ENCODE measurements around the gene CRACR2B.

DNA sequence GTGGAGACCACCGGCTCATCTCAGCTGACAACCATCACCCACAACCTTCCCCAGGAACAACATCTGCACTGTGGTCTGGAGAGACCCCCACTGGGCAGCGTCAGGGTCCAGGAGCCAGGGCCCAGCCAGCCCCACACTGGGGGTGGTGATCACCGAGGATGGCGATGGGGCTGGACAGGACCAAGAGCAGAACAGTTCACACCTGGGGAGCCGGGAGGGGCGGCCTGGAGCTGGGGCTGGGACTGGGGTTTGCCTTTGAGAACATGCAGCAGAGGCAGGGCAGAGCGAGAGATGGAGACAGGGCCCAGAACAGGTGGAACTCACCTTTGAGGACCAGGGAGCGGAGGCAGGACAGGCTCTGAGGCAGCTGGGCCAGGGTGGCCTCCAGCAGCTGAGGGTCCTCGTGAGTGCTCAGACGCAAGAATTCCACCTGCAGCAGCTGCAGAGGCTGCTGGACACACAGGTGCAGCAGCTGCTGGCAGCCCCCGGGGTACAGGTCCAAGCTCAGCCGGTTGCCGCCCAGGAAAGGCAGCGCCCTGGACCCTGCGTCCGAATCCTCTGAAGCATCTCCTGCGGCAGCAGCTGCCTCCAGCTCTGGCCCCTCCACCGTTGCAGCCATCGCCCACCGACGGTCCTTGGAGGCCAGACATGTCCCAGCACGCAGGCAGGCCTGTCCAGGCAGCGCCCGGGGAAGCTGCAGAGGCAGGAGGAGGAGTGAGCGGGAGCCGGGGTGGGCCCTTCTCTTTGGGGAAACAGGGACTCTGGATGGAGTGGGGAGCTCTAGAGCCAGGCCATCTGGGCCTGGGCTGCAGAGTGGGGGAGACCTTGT is 23.7 kb upstream of the CRACR2B start:
- TF ChIP-seq, protein P1, sequence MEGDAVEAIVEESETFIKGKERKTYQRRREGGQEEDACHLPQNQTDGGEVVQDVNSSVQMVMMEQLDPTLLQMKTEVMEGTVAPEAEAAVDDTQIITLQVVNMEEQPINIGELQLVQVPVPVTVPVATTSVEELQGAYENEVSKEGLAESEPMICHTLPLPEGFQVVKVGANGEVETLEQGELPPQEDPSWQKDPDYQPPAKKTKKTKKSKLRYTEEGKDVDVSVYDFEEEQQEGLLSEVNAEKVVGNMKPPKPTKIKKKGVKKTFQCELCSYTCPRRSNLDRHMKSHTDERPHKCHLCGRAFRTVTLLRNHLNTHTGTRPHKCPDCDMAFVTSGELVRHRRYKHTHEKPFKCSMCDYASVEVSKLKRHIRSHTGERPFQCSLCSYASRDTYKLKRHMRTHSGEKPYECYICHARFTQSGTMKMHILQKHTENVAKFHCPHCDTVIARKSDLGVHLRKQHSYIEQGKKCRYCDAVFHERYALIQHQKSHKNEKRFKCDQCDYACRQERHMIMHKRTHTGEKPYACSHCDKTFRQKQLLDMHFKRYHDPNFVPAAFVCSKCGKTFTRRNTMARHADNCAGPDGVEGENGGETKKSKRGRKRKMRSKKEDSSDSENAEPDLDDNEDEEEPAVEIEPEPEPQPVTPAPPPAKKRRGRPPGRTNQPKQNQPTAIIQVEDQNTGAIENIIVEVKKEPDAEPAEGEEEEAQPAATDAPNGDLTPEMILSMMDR (IDR thresholded peaks at IDR 0.05; ENCODE audit: insufficient read depth, low read depth, low read length) = no peak
- no peak for TF ChIP-seq EZH2 (IDR thresholded peaks at IDR 0.05; ENCODE audit: insufficient read depth, low read length)
